ENCODE results near the gene KISS1. TPM values are rescaled to one million over a fixed set of nuclear protein-coding genes. Genes with fewer than 3 reads are reported as not detected.

KISS1 gene
- total and polyA plus RNA-seq, 10 donors: not detected

DNA sequence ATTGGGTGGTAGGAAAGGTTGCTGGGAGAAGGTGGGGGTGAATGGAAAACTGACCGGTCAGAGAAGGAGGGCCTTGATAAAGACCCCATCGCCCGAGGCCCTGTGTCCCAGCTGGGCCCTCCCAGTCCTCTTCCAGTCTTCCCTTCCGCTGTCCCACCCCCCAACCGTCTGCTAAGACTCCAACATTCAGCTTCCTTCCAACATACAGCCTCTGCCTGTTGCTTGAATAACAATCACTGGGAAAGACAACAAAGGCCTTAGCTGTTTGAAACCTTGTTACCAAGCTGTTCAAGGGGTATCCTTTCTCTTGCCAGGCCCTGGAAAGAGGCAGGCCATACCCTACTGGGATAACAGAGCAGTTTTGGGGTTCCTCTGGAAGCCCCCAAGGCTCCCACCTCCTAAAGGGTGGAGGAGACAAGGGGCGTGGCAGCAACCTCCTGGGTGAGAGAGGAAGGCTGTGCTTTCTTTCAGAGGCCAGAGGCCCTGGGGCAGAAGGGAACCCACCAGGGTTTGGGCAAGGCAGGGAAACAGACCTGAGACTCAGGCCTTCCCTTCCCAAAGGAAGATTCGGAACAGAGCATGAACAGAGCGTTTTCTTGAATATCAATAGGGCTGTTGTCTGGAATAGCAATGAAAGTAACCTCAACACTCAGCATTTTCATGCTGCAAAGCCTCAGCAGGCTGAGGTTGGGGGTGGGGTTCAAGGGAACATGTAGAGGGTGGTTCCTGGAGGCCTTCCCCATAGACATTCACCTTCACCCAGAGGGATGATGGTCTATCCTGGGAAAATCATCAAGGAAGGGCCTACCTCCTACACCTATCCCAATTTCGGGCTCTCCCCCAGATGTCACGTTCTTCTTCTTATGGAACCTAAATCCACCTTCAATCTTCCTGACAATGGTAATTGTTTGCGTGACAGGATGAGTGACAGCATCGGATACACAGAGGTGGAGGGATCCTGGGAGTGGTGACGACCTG is 48.6 kb downstream of the KISS1 start:
- intact Hi-C loops (cut with DNase I; ENCODE audit: low total_unique reads): no loop called here
- peaks cover 0 to 27% (median 13%) of the 10 kb centered on the region in 7 donors for H3K27me3 ChIP-seq (replicated peaks in 1 of 7)
- WGBS, 5 donors: 78 to 92% (median 87%) methylated on average over 13 of the region's 13 CpGs
- peaks cover 4 to 19% (median 13%) of the 10 kb centered on the region in 6 donors for H3K4me1 ChIP-seq
- H3K27ac ChIP-seq: no peak overlapping the region
- H3K4me3 ChIP-seq: no peak overlapping the region
- peaks cover 0 to 7% (median 0%) of the 10 kb centered on the region in 6 donors for H3K36me3 ChIP-seq
- H3K9me3 ChIP-seq: no peaks in the 10 kb centered on the region
- peak; percentile 36 for DNase-seq
- TF ChIP-seq POLR2AphosphoS5 (IDR thresholded peaks at IDR 0.05) (no peak), POLR2A (IDR thresholded peaks at IDR 0.05) (no peak)
- TF ChIP-seq, protein P1, sequence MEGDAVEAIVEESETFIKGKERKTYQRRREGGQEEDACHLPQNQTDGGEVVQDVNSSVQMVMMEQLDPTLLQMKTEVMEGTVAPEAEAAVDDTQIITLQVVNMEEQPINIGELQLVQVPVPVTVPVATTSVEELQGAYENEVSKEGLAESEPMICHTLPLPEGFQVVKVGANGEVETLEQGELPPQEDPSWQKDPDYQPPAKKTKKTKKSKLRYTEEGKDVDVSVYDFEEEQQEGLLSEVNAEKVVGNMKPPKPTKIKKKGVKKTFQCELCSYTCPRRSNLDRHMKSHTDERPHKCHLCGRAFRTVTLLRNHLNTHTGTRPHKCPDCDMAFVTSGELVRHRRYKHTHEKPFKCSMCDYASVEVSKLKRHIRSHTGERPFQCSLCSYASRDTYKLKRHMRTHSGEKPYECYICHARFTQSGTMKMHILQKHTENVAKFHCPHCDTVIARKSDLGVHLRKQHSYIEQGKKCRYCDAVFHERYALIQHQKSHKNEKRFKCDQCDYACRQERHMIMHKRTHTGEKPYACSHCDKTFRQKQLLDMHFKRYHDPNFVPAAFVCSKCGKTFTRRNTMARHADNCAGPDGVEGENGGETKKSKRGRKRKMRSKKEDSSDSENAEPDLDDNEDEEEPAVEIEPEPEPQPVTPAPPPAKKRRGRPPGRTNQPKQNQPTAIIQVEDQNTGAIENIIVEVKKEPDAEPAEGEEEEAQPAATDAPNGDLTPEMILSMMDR (IDR thresholded peaks at IDR 0.05 in 8 of 11, conservative IDR thresholded peaks at IDR 0.05 in 3 of 11): no peak

DNA sequence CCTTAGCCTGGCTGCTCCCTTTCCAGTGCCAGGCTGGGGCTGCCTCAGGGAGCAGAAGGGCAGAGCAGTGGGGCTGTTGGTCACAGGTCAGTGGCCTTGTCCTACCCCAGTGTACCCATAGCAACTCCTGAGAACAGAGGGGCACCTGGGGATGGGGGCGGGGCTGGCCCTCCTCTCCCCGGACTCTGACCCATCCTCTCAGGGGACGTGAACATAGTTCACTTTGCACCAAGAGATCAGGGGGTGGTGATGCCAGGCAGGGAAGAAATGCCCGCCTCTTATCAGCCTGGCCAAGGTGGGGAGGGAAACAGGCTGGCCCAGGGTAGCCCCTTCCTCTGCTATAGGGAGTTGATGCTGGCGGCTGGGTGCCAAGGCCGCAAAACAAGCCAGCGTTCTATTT is 49.3 kb downstream of the KISS1 start:
- Histone ChIP-seq H3K27me3 (replicated peaks in 1 of 7) (peaks cover 0 to 20% (median 8%) of the 10 kb centered on the region in 7 donors), H3K9me3 (no peaks in the 10 kb centered on the region), H3K4me3 (no peak overlapping the region), H3K36me3 (peaks cover 0 to 7% (median 0%) of the 10 kb centered on the region in 6 donors), H3K4me1 (peaks cover 4 to 12% (median 9%) of the 10 kb centered on the region in 6 donors), H3K27ac (no peak overlapping the region)
- TF ChIP-seq POLR2A (IDR thresholded peaks at IDR 0.05) (no peak), POLR2AphosphoS5 (IDR thresholded peaks at IDR 0.05) (no peak)
- TF ChIP-seq, protein P1 (IDR thresholded peaks at IDR 0.05 in 8 of 11, conservative IDR thresholded peaks at IDR 0.05 in 3 of 11): no peak
- WGBS, 5 donors: 76 to 88% (median 83%) methylated on average over 4 to 7 of the region's 7 CpGs
- intact Hi-C loops (cut with DNase I; ENCODE audit: low total_unique reads): no loop called here
- DNase-seq: peak; percentile 51

DNA sequence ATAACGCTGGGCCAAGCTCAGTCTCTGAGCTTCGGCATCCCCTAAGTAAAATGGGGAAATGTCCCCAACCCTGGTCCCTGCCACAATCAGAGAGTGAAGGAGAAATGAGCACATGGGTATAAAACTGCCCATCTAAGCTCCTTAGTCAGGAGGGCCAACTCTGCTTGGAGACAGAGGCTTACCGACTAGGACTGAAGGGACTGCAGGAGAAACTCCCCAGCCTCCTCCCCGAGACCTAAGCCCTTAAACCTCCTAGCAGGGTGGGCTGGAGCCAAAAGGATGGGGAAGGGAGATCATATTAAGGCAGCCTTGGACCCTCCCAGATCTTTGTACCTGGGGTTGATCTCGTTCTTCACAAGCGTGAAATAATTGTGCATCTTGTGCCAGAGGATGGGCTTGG is 50.0 kb downstream of the KISS1 start:
- peaks cover 0 to 13% (median 4%) of the 10 kb centered on the region in 7 donors for H3K27me3 ChIP-seq (replicated peaks in 1 of 7)
- intact Hi-C loops (cut with DNase I; ENCODE audit: low total_unique reads): no loop called here
- no peak for DNase-seq
- peaks cover 3 to 8% (median 5%) of the 10 kb centered on the region in 6 donors for H3K4me1 ChIP-seq
- no peak for TF ChIP-seq POLR2A (IDR thresholded peaks at IDR 0.05)
- TF ChIP-seq POLR2AphosphoS5 (IDR thresholded peaks at IDR 0.05): no peak
- TF ChIP-seq, protein P1 (IDR thresholded peaks at IDR 0.05 in 8 of 11, conservative IDR thresholded peaks at IDR 0.05 in 3 of 11): no peak
- no peak overlapping the region for H3K4me3 ChIP-seq
- WGBS, 5 donors: 80 to 96% (median 85%) methylated on average over 4 to 6 of the region's 6 CpGs
- H3K27ac ChIP-seq: no peak overlapping the region
- H3K36me3 ChIP-seq: peaks cover 0 to 7% (median 0%) of the 10 kb centered on the region in 6 donors
- H3K9me3 ChIP-seq: no peaks in the 10 kb centered on the region

DNA sequence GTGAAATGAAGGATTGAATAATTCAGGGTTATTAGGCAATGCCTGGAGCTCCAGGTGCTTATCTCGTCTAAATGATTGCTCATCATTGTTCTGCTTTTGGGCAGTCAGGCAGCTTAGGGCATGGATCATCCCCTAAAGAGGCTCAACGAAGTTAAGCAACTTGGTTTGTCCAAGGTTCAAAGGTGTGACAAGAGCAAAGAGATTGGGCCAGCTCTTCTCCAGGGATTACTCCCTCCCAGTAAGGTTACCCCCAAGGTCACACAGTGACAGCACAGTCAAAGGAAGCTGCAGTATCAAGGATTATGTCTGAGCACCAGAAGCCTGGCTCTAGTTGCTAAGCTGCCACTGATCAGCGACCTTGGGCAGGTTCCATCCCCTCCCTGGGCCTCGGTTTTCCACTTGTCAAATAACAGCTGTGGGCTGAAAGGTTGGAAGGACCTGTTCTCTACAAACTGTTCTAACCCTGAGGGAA is 51.2 kb downstream of the KISS1 start:
- Histone ChIP-seq H3K4me3 (no peak overlapping the region), H3K27ac (no peak overlapping the region), H3K4me1 (no peaks in the 10 kb centered on the region), H3K9me3 (no peaks in the 10 kb centered on the region), H3K36me3 (peaks cover 0 to 9% (median 0%) of the 10 kb centered on the region in 6 donors), H3K27me3 (replicated peaks in 1 of 7) (peaks cover 0 to under 1% (median 0%) of the 10 kb centered on the region in 7 donors)
- 40 to 72% (median 59%) methylated on average over 4 of the region's 4 CpGs for WGBS, 5 donors
- no peak for DNase-seq
- TF ChIP-seq, protein P1 (IDR thresholded peaks at IDR 0.05 in 8 of 11, conservative IDR thresholded peaks at IDR 0.05 in 3 of 11): no peak
- TF ChIP-seq POLR2AphosphoS5 (IDR thresholded peaks at IDR 0.05) (no peak), POLR2A (IDR thresholded peaks at IDR 0.05) (no peak)
- intact Hi-C loops (cut with DNase I; ENCODE audit: low total_unique reads): no loop called here
